Stomach (tissue), 9 donors: ENCODE measurements around the gene ELL3. TPM values are rescaled to one million over a fixed set of nuclear protein-coding genes. Genes with fewer than 3 reads are reported as not detected.

Experiments
- DNase-seq, 2 donors: peaks; one replicate each; pipeline versions ENCODE4 v3.0.0 to v3.0.0-alpha.2; 2013 to 2019
- H3K27ac ChIP-seq, 5 donors: fragments of 200-600 bp in 4 of 5; sonication (generic) in 4 of 5; one replicate each; pipeline ENCODE4 v1.5.1; 2013 to 2019; ENCODE audit warnings: mild to moderate bottlenecking in 1 of 5, moderate library complexity in 1 of 5
- H3K27me3 ChIP-seq, 3 donors: fragments of 200-600 bp; sonication (generic); one replicate each; pipeline ENCODE4 v1.5.1; 2017 to 2019; ENCODE audit warnings: mixed run types in 1 of 3
- H3K36me3 ChIP-seq, 4 donors: fragments of 200-600 bp; sonication (generic); 1 replicate in 3 of 4; 2 replicates in 1 of 4; pipeline ENCODE4 v1.5.1; 2016 to 2019
- H3K4me1 ChIP-seq, 4 donors: fragments of 200-600 bp; sonication (generic); one replicate each; pipeline ENCODE4 v1.5.1; 2016 to 2019
- H3K4me3 ChIP-seq, 4 donors: fragments of 200-600 bp; sonication (generic) in 3 of 4; one replicate each; pipeline ENCODE4 v1.5.1; 2016 to 2019; ENCODE audit warnings: mild to moderate bottlenecking in 1 of 4
- H3K9me3 ChIP-seq, 4 donors: fragments of 200-600 bp; sonication (generic); one replicate each; pipeline ENCODE4 v1.5.1; 2016 to 2019
- CTCF ChIP-seq, 7 experiments: fragments of 450-650 bp in 4 of 7; fragments of 200-600 bp in 3 of 7; sonication (generic) in 3 of 7; IDR thresholded peaks; one replicate each; pipeline ENCODE4 v1.5.1; 2016 to 2019; ENCODE audit warnings: antibody characterized with exemption in 7 of 7, control low read depth in 2 of 7, mild to moderate bottlenecking in 1 of 7
- EP300 ChIP-seq: sonication (generic); formaldehyde crosslinking; IDR thresholded peaks from one replicate; pipeline ENCODE4 v1.6.1; 2017; ENCODE audit warnings: antibody characterized with exemption
- POLR2A ChIP-seq, 4 donors: fragments of 450-650 bp; IDR thresholded peaks; one replicate each; pipeline ENCODE4 v1.6.1; 2016; ENCODE audit warnings: antibody characterized with exemption in 4 of 4, control low read depth in 2 of 4, mild to moderate bottlenecking in 1 of 4, moderate library complexity in 1 of 4
- POLR2AphosphoS5 ChIP-seq, 3 donors: sonication (generic); formaldehyde crosslinking; IDR thresholded peaks; one replicate each; pipeline ENCODE4 v1.6.1; 2016; ENCODE audit warnings: antibody characterized with exemption in 3 of 3
- WGBS, 5 donors: extraction: QIAGEN DNeasy Blood & Tissue Kit in 3 of 5; methylation state at CpG; one replicate each; pipeline versions ENCODE4 v1.1.5 to v1.1.7; 2013 to 2018; 5-methylcytosine and 5-hydroxymethylcytosine counted together
- intact Hi-C: fragments of 100-400 bp; cut with DNase I; formaldehyde crosslinking; loops from one replicate; pipeline ENCODE4 v1.15.1; 2023; ENCODE audit warnings: low total_unique reads
- polyA plus RNA-seq, 3 donors: library from polyadenylated mRNA; stranded (reverse); fragments of 200-250 nt; gene quantifications; one replicate each; pipeline ENCODE4 v1.2.3, GENCODE V29; 2013
- total RNA-seq, 5 donors: library from RNA; depleted of rRNA; stranded (reverse); fragments of >200 nt; gene quantifications; one replicate each; pipeline versions ENCODE4 v1.1.0 to v1.2.3, GENCODE V29; 2014 to 2016
- donor health status: healthy with polysubstance abuse.
- donor health status: Bipolar disorder and iron deficiency.
- donor health status: healthy.

The ELL3 gene
- total and polyA plus RNA-seq, 8 donors, result 4.0 to 131 (median 21.6) TPM

- TF ChIP-seq EP300 (no peak), POLR2A (IDR thresholded peaks at IDR 0.05) (no peak), POLR2AphosphoS5 (IDR thresholded peaks at IDR 0.05) (no peak), CTCF (IDR thresholded peaks at IDR 0.05) (no peak)
- no peak for DNase-seq
- H3K4me3 ChIP-seq, result no peak overlapping the region
- peak overlapping the region in 4 of 5 donors; percentile 95 to 99 (median 99) for H3K27ac ChIP-seq
- H3K36me3 ChIP-seq, result peaks cover 40 to 68% (median 62%) of the 10 kb centered on the region in 4 donors
- intact Hi-C loops, result no loop called here
- no peaks in the 10 kb centered on the region for H3K9me3 ChIP-seq
- H3K27me3 ChIP-seq, result no peaks in the 10 kb centered on the region
- H3K4me1 ChIP-seq, result peaks cover 46 to 84% (median 78%) of the 10 kb centered on the region in 4 donors
These were observed 19.2 kb upstream of the ELL3 start for GRCh38 chr15:43795997-43796396.

DNA sequence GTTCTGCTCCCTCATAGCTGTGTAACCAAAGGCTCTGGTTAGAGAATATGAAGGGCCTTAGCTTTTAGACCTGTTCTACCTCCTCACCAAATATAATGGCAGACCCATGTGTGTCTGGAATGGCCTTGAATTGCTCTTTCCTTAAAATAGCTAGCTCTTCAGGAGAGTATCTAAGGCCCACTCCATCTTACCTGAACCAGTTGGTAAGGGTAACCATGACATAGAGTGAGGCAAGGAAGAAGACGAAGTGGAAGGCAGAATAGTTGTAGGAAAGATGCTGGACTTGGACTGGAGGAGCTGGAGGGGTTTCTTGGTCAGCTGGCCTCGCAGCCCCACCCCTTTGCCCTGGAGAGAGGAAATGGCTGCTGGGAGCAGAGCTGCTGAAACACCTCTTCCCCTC is 18.4 kb upstream of the ELL3 start:
- peaks cover 40 to 68% (median 62%) of the 10 kb centered on the region in 4 donors for H3K36me3 ChIP-seq
- peak overlapping the region; percentile 49 to 99 (median 99) for H3K27ac ChIP-seq
- 83 to 96% (median 93%) methylated on average over 2 of the region's 2 CpGs for WGBS, 5 donors
- peaks cover 45 to 79% (median 74%) of the 10 kb centered on the region in 4 donors for H3K4me1 ChIP-seq
- TF ChIP-seq CTCF (IDR thresholded peaks at IDR 0.05) (no peak), POLR2A (IDR thresholded peaks at IDR 0.05) (no peak), POLR2AphosphoS5 (IDR thresholded peaks at IDR 0.05) (no peak), EP300 (no peak)
- intact Hi-C loops, result no loop called here
- no peaks in the 10 kb centered on the region for H3K27me3 ChIP-seq
- no peak overlapping the region for H3K4me3 ChIP-seq
- no peak for DNase-seq
- no peaks in the 10 kb centered on the region for H3K9me3 ChIP-seq

GRCh38 chr15:43794269-43795037 is 17.7 kb upstream of the ELL3 start:
- peak overlapping the region; percentile 49 to 99 (median 99) for H3K27ac ChIP-seq
- WGBS, 5 donors, result 72 to 78% (median 74%) methylated on average over 9 of the region's 9 CpGs
- intact Hi-C loops, result no loop called here
- no peaks in the 10 kb centered on the region for H3K9me3 ChIP-seq
- DNase-seq, result peak in 1 of 2 donors; percentile 54
- H3K4me3 ChIP-seq, result peak overlapping the region in 3 of 4 donors; percentile 63 to 89 (median 82)
- TF ChIP-seq POLR2A (IDR thresholded peaks at IDR 0.05) (no peak), EP300 (no peak), CTCF (IDR thresholded peaks at IDR 0.05) (no peak), POLR2AphosphoS5 (IDR thresholded peaks at IDR 0.05) (no peak)
- H3K27me3 ChIP-seq, result no peaks in the 10 kb centered on the region
- H3K36me3 ChIP-seq, result peaks cover 36 to 63% (median 59%) of the 10 kb centered on the region in 4 donors
- H3K4me1 ChIP-seq, result peaks cover 37 to 72% (median 67%) of the 10 kb centered on the region in 4 donors

DNA sequence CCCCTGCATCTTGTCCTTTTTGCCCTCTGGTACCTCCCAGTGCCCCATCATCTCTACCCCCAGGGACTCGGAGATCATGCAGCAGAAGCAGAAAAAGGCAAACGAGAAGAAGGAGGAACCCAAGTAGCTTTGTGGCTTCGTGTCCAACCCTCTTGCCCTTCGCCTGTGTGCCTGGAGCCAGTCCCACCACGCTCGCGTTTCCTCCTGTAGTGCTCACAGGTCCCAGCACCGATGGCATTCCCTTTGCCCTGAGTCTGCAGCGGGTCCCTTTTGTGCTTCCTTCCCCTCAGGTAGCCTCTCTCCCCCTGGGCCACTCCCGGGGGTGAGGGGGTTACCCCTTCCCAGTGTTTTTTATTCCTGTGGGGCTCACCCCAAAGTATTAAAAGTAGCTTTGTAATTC is 16.9 kb upstream of the ELL3 start:
- peak in 1 of 2 donors; percentile 30 for DNase-seq
- H3K27ac ChIP-seq, result peak overlapping the region; percentile 94 to 99 (median 99)
- peaks cover 30 to 55% (median 51%) of the 10 kb centered on the region in 4 donors for H3K36me3 ChIP-seq
- H3K4me1 ChIP-seq, result peaks cover 31 to 64% (median 59%) of the 10 kb centered on the region in 4 donors
- intact Hi-C loops, result no loop called here
- H3K9me3 ChIP-seq, result no peaks in the 10 kb centered on the region
- no peaks in the 10 kb centered on the region for H3K27me3 ChIP-seq
- peak overlapping the region; percentile 63 to 99 (median 86) for H3K4me3 ChIP-seq
- TF ChIP-seq CTCF (IDR thresholded peaks at IDR 0.05) (no peak), EP300 (no peak), POLR2A (IDR thresholded peaks at IDR 0.05) (no peak), POLR2AphosphoS5 (IDR thresholded peaks at IDR 0.05) (no peak)
- 66 to 75% (median 68%) methylated on average over 10 of the region's 10 CpGs for WGBS, 5 donors
